HepG2 (cell line): ENCODE measurements around the gene ABCB6. TPM values are rescaled to one million over a fixed set of nuclear protein-coding genes. Genes with fewer than 3 reads are reported as not detected.

Experiments used
- CBX5 ChIP-seq: sonication (generic); formaldehyde crosslinking; IDR thresholded peaks from 2 replicates; pipeline ENCODE4 v1.4.0; 2020; ENCODE audit warnings: missing genetic modification reagents, borderline replicate concordance
- ETS1 ChIP-seq: sonication (generic); formaldehyde crosslinking; IDR thresholded peaks from 2 replicates; pipeline ENCODE4 v1.4.0; 2020; ENCODE audit warnings: missing genetic modification reagents
- FIP1L1 ChIP-seq: fragments of 200-400 bp; formaldehyde crosslinking; IDR thresholded peaks from 2 replicates; pipeline ENCODE4 v1.6.1; 2018; ENCODE audit warnings: low read depth, mild to moderate bottlenecking, low read length, moderate library complexity, borderline replicate concordance; ENCODE audit not compliant: insufficient read depth
- ISX ChIP-seq: sonication (generic); formaldehyde crosslinking; conservative IDR thresholded peaks from 2 replicates; pipeline ENCODE4 v1.5.0; 2020; ENCODE audit warnings: missing genetic modification reagents
- MAFK ChIP-seq, 2 experiments: IDR thresholded peaks in 1 of 2; conservative IDR thresholded peaks in 1 of 2; 2 replicates each; pipeline ENCODE4 v1.6.1; 2011; ENCODE audit warnings: improper control_type of control experiment in 2 of 2, low read length in 2 of 2
- NFIC ChIP-seq: IDR thresholded peaks from 2 replicates; pipeline ENCODE4 v1.6.1; 2012; ENCODE audit warnings: mild to moderate bottlenecking, low read length, inconsistent platforms
- NR2C2 ChIP-seq: sonication (generic); formaldehyde crosslinking; IDR thresholded peaks from 2 replicates; pipeline ENCODE4 v1.4.0; 2020; ENCODE audit warnings: missing genetic modification reagents, mild to moderate bottlenecking, moderate library complexity, borderline replicate concordance
- SIN3A ChIP-seq: IDR thresholded peaks from 2 replicates; pipeline ENCODE4 v1.6.1; 2011; ENCODE audit warnings: low read depth, mild to moderate bottlenecking, control low read depth, low read length, borderline replicate concordance
- SP2 ChIP-seq: sonication (generic); formaldehyde crosslinking; IDR thresholded peaks from 2 replicates; pipeline ENCODE4 v1.5.1; 2020; ENCODE audit warnings: mild to moderate bottlenecking, missing genetic modification reagents
- TAF15 ChIP-seq: fragments of 200-400 bp; formaldehyde crosslinking; IDR thresholded peaks from one replicate; pipeline ENCODE4 v1.6.1; 2018; ENCODE audit warnings: mild to moderate bottlenecking, low read depth, low read length; ENCODE audit not compliant: poor library complexity, severe bottlenecking
- WIZ ChIP-seq: sonication (generic); formaldehyde crosslinking; IDR thresholded peaks from 2 replicates; pipeline ENCODE4 v1.5.1; 2020; ENCODE audit warnings: mild to moderate bottlenecking, missing genetic modification reagents
- ZMAT3 ChIP-seq: sonication (generic); formaldehyde crosslinking; conservative IDR thresholded peaks from 2 replicates; pipeline ENCODE4 v1.7.0; 2021; ENCODE audit warnings: missing genetic modification reagents
- ZNF383 ChIP-seq: sonication (generic); formaldehyde crosslinking; IDR thresholded peaks from 2 replicates; pipeline ENCODE4 v1.4.0; 2020; ENCODE audit warnings: missing genetic modification reagents, mild to moderate bottlenecking, borderline replicate concordance
- polyA plus RNA-seq, 8 experiments: library from polyadenylated mRNA; depleted of rRNA in 3 of 8; stranded (reverse) in 7 of 8; unstranded in 1 of 8; fragments of >200 nt; fragmentation: Illumina TruSeq in 4 of 8; extraction: Trizol in 4 of 8; gene quantifications; 2 replicates each; pipeline versions ENCODE4 v1.2.1 to v1.2.3, GENCODE V29; 2011 to 2016; ENCODE audit warnings: low read depth in 4 of 8, missing spikeins in 1 of 8, mixed read lengths in 1 of 8; ENCODE audit not compliant: insufficient read depth in 1 of 8
- total RNA-seq, 5 experiments: library from RNA; depleted of rRNA; stranded (reverse); fragments of >200 nt; fragmentation: Illumina TruSeq; extraction: Trizol; gene quantifications; 2 replicates each; pipeline ENCODE4 v1.2.3, GENCODE V29; 2016; ENCODE audit warnings: low read depth in 1 of 5
- TF ChIP-seq, protein P1 (sequence below): sonication (generic); formaldehyde crosslinking; IDR thresholded peaks from 2 replicates; pipeline ENCODE4 v1.5.1; 2020; ENCODE audit warnings: mild to moderate bottlenecking, moderate library complexity, missing genetic modification reagents
- TF ChIP-seq, protein P2 (sequence below), 2 experiments: IDR thresholded peaks; 2 replicates each; pipeline ENCODE4 v1.6.1; 2011 to 2012; ENCODE audit warnings: low read length in 2 of 2, borderline replicate concordance in 1 of 2, low read depth in 1 of 2, mild to moderate bottlenecking in 1 of 2, moderate library complexity in 1 of 2
- TF ChIP-seq, protein P3 (sequence below): sonication (generic); formaldehyde crosslinking; IDR thresholded peaks from 2 replicates; pipeline ENCODE4; 2020; ENCODE audit warnings: missing genetic modification reagents, mild to moderate bottlenecking, borderline replicate concordance

The ABCB6 gene
- total and polyA plus RNA-seq, 2 of the 13 experiments (the other 11 are each of a cell fraction or from before 2014, with no cell fraction given) = 91.1 to 137 TPM

DNA sequence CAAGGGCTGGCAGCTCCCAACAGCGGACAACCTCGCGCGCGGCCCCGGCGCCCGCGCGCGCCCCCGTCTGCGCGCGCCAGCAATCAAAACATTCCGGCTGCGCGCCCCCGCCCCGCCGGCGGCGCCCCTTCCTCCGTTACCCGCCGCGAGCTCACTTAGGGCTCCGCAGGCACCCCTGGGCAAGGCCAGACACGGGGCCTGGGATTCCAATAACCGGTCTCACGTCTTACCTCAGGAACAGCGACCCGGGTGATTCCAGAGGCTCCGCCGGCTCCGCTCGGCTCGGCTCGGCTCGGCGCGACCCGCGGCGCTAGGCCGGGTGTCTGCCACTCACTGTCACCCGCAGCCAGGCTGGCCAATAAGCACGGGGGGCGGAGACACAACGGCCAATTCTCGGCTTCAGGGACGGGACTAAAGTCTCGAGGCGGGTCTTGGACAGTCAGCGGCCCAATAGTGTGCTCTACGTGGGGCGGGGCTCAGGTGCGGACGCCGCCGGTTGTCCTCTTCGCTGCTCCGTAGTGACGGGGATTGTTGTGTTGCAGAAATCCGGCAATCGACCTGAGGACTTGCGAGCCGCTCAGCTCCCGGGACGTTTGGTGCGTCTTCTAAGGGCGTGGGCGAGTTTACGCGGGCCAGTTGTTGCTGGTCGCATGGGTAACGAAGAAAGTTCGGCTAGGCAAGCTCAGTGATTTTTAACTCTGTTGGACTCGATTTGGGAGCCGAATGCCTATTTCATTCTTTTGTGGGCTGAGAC, 10.7 kb upstream of the ABCB6 start, which contains the start of the genes ANKZF1 and ATG9A (continued):
- TF ChIP-seq ETS1 (CRISPR knock-in tag) (0 out of 2 replicates have a peak, but pooled peaks have one; percentile 24), TAF15 (peak; percentile 52), ZMAT3 (CRISPR knock-in tag) (peak; percentile 53), ZNF383 (CRISPR knock-in tag) (no peak), MAFK (conservative IDR thresholded peaks at IDR 0.05 in 1 of 2, IDR thresholded peaks at IDR 0.05 in 1 of 2; ENCODE audit: low read length in 2 of 2) (0 out of 4 replicates have a peak, but pooled peaks have one; percentile 1 to 8), WIZ (CRISPR knock-in tag) (peak; percentile 2; the same call in 1 of the 2 replicates), SP2 (CRISPR knock-in tag) (peak; percentile 100), SIN3A (peak; percentile 93), ISX (CRISPR knock-in tag) (no peak), NFIC (no peak), NR2C2 (peak; percentile 47), CBX5 (CRISPR knock-in tag) (peak; percentile 76; the same call in 1 of the 2 replicates), FIP1L1 (no peak)
- TF ChIP-seq, protein P1, sequence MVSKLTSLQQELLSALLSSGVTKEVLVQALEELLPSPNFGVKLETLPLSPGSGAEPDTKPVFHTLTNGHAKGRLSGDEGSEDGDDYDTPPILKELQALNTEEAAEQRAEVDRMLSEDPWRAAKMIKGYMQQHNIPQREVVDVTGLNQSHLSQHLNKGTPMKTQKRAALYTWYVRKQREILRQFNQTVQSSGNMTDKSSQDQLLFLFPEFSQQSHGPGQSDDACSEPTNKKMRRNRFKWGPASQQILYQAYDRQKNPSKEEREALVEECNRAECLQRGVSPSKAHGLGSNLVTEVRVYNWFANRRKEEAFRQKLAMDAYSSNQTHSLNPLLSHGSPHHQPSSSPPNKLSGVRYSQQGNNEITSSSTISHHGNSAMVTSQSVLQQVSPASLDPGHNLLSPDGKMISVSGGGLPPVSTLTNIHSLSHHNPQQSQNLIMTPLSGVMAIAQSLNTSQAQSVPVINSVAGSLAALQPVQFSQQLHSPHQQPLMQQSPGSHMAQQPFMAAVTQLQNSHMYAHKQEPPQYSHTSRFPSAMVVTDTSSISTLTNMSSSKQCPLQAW (CRISPR knock-in tag) = peak; percentile 85
- TF ChIP-seq, protein P2, sequence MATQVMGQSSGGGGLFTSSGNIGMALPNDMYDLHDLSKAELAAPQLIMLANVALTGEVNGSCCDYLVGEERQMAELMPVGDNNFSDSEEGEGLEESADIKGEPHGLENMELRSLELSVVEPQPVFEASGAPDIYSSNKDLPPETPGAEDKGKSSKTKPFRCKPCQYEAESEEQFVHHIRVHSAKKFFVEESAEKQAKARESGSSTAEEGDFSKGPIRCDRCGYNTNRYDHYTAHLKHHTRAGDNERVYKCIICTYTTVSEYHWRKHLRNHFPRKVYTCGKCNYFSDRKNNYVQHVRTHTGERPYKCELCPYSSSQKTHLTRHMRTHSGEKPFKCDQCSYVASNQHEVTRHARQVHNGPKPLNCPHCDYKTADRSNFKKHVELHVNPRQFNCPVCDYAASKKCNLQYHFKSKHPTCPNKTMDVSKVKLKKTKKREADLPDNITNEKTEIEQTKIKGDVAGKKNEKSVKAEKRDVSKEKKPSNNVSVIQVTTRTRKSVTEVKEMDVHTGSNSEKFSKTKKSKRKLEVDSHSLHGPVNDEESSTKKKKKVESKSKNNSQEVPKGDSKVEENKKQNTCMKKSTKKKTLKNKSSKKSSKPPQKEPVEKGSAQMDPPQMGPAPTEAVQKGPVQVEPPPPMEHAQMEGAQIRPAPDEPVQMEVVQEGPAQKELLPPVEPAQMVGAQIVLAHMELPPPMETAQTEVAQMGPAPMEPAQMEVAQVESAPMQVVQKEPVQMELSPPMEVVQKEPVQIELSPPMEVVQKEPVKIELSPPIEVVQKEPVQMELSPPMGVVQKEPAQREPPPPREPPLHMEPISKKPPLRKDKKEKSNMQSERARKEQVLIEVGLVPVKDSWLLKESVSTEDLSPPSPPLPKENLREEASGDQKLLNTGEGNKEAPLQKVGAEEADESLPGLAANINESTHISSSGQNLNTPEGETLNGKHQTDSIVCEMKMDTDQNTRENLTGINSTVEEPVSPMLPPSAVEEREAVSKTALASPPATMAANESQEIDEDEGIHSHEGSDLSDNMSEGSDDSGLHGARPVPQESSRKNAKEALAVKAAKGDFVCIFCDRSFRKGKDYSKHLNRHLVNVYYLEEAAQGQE (IDR thresholded peaks at IDR 0.05; ENCODE audit: borderline replicate concordance in 1 of 2, low read depth in 1 of 2, low read length in 2 of 2) = peak in 1 of 2 experiments; percentile 80; a peak in 1 of 4 replicates
- TF ChIP-seq, protein P3, sequence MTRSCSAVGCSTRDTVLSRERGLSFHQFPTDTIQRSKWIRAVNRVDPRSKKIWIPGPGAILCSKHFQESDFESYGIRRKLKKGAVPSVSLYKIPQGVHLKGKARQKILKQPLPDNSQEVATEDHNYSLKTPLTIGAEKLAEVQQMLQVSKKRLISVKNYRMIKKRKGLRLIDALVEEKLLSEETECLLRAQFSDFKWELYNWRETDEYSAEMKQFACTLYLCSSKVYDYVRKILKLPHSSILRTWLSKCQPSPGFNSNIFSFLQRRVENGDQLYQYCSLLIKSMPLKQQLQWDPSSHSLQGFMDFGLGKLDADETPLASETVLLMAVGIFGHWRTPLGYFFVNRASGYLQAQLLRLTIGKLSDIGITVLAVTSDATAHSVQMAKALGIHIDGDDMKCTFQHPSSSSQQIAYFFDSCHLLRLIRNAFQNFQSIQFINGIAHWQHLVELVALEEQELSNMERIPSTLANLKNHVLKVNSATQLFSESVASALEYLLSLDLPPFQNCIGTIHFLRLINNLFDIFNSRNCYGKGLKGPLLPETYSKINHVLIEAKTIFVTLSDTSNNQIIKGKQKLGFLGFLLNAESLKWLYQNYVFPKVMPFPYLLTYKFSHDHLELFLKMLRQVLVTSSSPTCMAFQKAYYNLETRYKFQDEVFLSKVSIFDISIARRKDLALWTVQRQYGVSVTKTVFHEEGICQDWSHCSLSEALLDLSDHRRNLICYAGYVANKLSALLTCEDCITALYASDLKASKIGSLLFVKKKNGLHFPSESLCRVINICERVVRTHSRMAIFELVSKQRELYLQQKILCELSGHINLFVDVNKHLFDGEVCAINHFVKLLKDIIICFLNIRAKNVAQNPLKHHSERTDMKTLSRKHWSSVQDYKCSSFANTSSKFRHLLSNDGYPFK (CRISPR knock-in tag) = peak; percentile 73; the same call in 1 of the 2 replicates
